GM18861 (cell line): ENCODE data around the gene ALDH8A1.

Experiments used
- ATAC-seq: cut with Tn5 transposase; IDR thresholded peaks from one replicate; pipeline ENCODE4 v1.9.1; 2021; ENCODE audit not compliant: unreplicated experiment

The ALDH8A1 gene

DNA sequence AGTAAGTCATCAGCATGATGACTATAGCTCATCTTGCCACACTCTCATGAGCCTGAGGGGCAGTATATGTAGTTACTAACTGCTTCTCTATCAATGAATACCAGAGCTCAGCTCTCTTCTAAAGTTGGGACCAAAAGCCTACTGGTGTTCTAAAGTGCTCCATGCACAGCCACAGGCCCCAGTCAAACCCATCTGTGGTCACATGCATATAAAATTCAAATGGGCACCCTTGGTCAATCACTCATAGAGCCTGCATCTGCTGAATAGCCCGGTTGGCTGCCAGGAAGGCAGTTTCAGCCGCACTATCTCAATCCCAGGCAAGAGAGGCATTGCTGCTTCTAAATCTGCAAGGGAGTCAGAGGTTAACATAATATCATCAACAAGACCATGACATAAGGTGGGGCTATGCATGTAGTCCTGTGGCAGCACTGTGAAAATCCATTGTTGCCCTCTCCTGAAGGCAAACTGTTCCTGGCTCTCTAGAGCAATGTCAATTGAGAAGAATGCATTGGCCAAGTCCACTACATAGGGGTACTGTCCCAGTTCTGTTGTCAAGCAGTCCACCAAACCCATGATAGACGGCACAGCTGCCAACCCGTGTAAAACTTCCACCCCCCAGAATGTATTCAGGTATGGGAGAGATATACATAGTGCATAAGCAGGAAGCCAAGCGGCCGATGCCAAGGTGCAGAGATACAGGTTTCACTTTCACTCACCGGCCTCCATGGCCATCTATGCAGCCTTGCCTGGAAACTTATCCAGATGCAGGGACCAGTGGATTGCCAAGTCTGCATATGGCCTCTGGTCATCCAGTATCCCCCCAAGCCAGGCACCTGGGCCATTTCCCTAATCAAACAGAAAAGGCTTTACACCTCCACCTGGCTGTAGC lies 76.2 kb downstream of the ALDH8A1 start:
- ATAC-seq: peak; percentile 47

- peak; percentile 72 for ATAC-seq
Observed at GRCh38 chr6:134870677-134871498, 79.0 kb downstream of the ALDH8A1 start.

- ATAC-seq: no peak
Observed at GRCh38 chr6:134868812-134869211, 81.1 kb downstream of the ALDH8A1 start.
